Stimulated activated CD4-positive, alpha-beta T cell treated with anti-CD3 and anti-CD28 coated beads, Interleukin-15, amount 100 ng/mL, for 24 hours (primary cell): Measurements from ENCODE around the gene GSTM5.
A peak's percentile ranks its signal among the peaks of the same experiment; 100 is the strongest.
"Not testable (repeated sequence)": the region's sequence is repeated elsewhere in the genome, so short reads cannot be mapped to it uniquely, and the experiment has no call there.

Experiments used
- DNase-seq: peaks from one replicate; pipeline ENCODE4 v3.0.0-alpha.2; 2020

The GSTM5 gene

GRCh38 chr1:109732390-109732881, 20.4 kb downstream of the GSTM5 start:
- no peak for DNase-seq

- DNase-seq, result no peak
Observed at GRCh38 chr1:109733236-109733870, 21.3 kb downstream of the GSTM5 start.

- DNase-seq, result peak; percentile 88
Observed at GRCh38 chr1:109739738-109740614, 27.9 kb downstream of the GSTM5 start.

DNA sequence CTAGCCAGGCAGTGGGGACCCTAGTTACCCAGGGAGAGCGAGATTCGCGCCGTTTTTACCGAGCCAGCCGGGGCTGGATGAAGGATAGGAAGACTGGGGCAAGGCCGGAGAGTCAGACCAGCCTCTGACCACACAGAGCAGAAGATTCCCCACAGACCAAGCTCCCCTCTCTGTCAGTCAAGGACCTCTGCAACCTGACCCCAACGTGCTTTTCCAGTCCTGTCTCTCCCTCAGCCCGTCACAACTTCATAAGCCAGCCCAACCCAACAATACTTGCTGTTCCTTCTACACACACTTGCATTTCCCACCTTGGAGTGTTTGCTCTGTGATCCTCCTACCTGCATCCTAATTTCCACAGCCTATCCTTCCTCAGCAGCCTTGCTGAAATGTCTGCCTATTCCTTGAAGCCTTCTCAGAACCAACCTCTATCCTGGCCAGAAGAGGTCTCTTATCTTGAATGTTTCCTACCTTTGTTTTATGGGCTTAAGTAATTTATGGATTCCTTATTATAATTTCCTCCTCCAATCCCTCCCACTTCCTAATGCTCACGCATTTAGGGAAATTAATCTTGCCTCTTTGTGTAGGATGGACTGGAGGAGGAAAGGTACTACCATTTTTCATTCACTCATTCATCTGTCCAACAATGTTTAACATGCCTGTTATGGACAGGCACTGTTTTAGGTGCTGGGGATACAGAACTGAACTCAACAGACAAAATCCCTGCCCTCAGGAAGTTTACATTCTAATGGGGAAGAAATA, 28.7 kb downstream of the GSTM5 start, which contains the start of gene GSTM3:
TSS of gene GSTM3 (minus strand) at position 424 of the 759 bp plus-strand sequence. CDS start 751 bp downstream, outside the sequence.
- no peak for DNase-seq

DNA sequence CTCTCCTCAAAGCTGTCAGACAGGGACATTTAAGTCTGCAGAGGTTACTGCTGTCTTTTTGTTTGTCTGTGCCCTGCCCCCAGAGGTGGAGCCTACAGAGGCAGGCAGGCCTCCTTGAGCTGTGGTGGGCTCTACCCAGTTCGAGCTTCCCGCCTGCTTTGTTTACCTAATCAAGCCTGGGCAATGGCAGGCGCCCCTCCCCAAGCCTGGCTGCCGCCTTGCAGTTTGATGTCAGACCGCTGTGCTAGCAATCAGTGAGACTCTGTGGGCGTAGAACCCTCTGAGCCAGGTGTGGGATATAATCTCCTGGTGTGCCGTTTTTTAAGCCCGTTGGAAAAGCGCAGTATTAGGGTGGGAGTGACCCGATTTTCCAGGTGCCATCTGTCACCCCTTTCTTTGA, 36.3 kb downstream of the GSTM5 start:
- DNase-seq, result not testable (repeated sequence)

DNA sequence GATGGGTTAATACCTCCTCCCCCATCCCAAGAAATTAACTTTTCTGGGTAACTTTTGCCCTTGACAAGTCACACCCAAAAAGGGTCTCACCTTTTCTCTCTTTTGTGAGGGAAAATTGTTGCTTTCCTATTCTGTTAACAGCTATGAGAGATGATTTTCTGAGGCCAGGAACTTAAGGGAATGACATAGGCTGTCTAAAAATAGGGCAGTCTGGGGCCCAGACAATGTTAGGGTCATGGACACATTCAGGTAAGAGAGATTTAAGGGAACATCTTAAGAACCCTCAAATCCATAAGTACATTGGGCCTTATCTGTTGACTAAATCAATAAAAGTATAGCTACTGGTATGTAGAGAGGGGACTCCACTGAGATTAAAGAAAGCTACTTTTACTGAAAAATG, 37.2 kb downstream of the GSTM5 start:
- no peak for DNase-seq

DNA sequence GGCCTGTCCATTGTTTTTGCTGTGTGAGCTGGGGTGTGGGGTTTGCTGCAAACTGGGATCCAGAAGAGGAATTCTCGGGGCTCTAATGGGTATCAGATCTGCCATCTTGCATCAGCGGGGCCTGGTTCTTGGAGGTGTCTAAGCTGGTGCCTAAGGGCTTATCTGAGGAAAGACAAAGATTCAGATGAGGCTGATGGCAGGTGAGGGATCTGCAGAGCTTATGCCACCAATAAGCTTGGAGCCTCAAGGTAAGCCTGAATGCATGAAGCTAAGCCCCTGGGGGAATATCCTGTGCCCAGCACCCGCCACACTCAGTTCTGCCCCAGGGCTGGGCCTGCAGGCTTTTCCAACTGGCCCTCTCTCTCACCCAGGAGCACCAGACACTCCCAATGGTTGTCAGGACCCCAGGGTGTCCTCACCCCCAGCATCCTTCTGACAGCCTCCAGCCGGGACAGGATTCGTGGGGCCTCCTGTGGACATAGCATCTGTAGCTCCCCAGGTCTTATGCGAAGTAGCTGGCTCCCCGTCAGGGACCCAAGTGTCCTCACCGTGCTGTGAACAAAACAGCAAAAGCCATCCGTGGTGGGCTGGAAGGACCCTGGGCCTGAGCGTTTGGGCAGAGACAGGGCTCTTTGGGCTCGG, 38.3 kb downstream of the GSTM5 start:
- no peak for DNase-seq

- no peak for DNase-seq
Observed at GRCh38 chr1:109750920-109751319, 38.9 kb downstream of the GSTM5 start.

DNA sequence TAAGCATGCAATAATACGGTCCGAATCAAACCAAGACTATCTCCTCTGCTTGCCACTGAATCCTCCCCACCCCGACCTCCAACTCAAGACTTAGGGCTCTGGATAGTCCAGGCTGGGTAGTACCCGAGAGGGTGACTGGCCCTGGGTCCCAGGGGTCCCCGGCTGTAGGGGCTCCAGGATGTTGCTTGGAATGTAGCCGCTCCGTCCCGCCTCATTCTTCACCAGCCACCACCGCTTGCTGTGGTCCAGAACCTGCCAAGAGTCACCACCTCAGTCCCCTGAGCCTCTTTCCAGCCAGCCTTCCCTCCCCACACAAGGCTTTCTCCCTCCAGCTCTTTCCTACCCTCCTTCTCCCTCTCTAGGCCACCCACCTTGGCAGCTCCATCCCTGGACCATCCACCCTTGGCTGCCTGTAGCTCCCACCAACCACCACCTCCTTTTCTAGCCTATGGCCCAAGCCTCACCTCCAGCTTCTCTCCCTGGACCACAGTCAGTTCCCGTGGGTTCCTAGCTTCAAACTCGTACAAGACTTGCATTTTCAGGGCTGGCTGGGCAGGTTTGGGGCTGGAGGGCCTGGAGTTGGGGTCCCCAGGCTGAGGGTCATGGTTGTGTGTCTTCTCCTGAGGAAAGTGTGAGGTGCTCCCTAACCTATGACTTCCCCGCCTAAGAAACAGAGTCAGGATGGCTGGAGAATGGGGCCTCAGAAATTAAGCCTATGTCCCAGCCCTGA, 39.6 kb downstream of the GSTM5 start:
- no peak for DNase-seq

DNA sequence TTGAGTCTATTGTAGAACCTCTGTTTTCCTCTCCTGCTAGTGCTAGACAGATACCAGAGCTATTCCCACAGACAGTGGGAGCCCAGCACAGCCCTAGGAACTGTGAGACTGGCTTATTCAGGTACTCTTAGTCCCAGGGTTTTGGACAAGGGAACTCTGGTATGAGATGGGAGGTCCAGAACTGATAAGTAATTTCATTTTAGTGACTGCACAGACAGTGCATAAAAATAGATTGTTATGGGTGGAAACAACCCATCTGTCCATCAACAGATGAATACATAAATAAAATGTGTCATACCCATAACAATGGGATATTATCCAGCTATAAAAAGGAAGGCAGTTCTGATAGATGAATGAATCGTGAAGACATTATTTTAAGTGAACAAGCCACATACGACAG, 42.7 kb downstream of the GSTM5 start:
- no peak for DNase-seq

DNA sequence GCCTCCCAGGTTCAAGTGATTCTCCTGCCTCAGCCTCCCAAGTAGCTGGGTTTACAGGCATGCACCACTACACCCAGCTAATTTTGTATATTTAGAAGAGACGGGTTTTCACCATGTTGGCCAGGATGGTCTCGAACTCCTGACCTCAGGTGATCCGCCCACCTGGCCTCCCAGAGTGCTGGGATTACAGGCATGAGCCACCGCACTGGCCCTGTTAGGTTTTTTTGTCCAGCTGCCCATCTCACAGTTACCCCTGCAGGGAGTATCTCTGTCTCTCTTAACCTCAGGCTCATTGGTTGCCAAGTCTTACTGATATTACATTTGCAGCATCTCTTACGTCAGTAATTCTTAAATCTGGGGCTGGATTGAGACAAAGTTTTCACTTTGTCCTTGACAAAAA, 44.3 kb downstream of the GSTM5 start:
- not testable (repeated sequence) for DNase-seq

DNA sequence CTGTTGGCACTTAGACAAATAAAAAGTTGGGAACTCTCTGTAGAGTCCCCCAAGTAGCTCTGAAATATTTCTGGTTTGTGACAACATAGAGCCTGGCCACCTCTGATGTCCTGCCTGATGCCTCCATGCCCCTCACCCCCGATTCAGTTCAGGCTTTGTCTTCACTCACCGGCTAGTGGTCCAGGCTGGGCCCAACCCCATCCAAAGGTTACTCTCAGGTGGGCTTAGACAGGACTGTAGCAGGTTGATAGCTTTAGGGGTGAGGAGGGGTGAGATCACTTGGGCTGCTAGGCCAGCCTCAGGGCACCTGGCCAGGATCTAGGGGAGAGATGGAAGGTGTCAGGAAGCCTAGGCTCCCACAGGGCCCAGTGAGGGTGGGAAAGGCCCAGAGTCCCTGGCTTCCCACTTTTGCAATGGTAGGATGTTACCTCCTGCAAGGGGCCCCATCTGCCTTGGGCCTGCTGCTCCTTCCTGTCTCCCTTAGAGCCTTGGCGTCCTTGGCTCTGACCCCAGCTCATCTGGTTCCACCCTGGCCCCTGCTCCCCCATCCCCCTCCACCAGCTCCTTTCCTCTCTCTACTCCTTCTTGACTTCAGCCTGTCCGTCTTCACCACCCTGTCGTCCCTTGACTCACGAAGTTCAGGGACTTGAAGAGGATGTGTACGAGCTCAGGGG, 44.9 kb downstream of the GSTM5 start:
- DNase-seq, result no peak

GRCh38 chr1:109757936-109758786, 46.1 kb downstream of the GSTM5 start:
- DNase-seq, result no peak

- DNase-seq, result no peak
Observed at GRCh38 chr1:109759513-109760334, 47.7 kb downstream of the GSTM5 start.

GRCh38 chr1:109760581-109761226, 48.7 kb downstream of the GSTM5 start:
- DNase-seq, result no peak

DNA sequence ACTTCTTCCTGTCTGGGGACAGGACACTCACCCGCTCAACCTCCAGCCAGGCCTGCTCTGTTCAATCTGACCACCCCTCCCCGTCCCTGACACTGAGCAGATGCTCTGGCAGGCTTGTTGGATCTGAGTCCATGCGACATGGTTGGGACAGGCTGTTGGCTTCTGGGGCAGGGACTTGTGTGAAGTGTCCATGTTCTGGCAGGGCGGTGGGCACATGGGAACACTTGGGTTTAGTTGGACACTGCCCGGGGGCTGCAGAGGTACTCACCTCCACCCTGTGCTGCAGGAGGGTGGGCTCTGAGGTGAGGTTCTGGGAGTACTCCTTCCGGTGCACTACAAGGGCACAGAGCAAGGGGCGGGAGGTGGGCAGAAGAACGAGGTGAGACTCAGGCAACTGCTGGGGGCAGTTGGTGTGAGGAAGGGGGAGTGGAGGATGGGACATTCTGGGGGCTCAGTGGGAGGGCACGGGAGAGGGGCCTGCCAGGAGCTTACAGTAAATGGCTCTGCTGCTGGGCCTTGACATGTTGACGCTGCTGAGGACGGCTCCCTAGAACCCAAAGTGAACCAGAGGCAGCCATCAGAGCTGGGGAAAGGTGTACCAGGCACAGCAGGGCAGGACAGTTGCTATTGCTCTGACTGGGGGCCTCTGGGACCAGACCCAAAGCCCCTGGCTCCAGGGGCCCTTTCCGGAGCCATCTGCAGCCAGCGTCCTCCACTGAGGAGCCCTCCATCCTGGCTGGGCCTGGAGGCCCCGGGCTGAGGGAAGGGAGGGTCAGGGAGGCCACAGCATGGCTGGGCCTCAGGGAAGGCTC, 49.4 kb downstream of the GSTM5 start:
- DNase-seq, result no peak

DNA sequence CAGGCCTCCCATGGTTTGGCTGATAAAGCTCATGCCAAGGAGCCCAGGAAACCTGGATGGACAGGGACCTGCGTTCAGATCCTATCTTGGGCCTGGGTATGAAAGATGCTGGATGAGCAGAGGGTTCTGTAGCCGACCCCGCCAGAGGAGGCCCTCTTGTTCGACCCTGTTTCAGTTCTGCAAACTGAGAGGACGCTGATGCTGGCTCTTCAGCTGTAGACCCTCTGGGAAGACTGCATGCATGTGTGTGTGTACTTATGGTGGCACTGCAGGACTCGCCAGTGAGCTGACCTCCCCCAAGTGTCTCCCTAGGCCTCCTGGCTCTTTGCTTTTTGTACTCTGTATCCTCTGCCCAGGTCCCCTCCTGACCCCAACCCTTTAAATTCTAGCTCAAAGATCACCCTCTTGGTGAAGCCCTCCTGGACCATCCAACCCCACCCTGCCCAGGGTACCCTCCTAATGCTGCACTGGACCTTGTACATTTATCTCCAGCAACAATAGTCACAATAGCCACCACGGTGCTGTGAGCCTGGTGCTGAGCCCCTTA, 50.1 kb downstream of the GSTM5 start:
- DNase-seq, result no peak
